ENCODE data around the gene AGBL4. TPM values are rescaled to one million over a fixed set of nuclear protein-coding genes. Genes with fewer than 3 reads are reported as not detected.

Gene AGBL4
- total and polyA plus RNA-seq, 2 donors: 0.18 to 0.24 TPM

DNA sequence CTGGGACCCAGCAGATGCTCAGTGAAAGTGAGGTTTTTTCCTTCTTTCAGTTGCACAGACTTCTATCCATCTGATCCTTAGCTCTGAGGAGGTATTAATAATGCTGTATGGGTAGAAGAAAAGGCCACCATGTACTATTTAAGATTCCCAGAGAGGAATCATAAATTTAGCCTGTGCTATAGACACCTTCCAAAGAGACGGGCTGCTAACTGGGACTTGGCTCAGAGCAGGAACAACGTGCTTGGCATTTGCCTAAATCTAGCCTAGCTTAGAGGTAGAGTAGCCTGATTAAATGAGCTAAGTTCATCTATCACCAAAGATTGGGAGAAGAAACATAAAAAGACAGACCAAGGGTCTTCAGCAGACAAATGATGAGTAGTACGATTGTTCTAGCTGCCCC, 1070.1 kb downstream of the AGBL4 start:
- 94% methylated on average over 3 of the region's 3 CpGs for WGBS

DNA sequence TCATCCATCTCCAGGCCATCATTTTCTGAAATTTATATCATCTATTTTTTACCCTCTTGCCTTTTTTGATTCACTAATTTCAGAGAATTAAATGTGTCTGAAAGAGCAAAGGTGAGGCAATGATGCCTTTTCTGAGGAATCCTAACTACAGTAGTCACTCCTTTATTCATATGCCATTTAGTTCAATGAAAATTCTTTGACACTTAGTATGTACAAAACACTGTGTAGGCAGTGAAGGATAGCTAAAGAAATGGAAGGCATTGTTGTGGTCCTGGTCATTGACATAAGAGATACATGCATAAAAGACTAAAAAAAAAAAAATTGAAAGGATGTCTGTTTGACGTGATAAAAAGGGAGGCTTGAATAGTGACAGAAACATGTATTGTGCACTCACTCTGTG, 1075.2 kb downstream of the AGBL4 start:
- Histone ChIP-seq H3K4me1 (ENCODE audit: control insufficient read depth in 2 of 2, insufficient read depth in 2 of 2, low read length in 2 of 2) (no peaks in the 10 kb centered on the region), H3K36me3 (ENCODE audit: control insufficient read depth in 2 of 2, insufficient read depth in 2 of 2, low read length in 1 of 2) (no peaks in the 10 kb centered on the region), H3K9me3 (ENCODE audit: control insufficient read depth in 2 of 2, insufficient read depth in 1 of 2, low read length in 1 of 2) (no peaks in the 10 kb centered on the region), H3K4me3 (ENCODE audit: low read length in 2 of 2) (no peak overlapping the region), H3K27ac (ENCODE audit: low read depth in 1 of 2, low read length in 1 of 2) (no peak overlapping the region), H3K27me3 (ENCODE audit: control insufficient read depth in 2 of 2, insufficient read depth in 1 of 2, low read length in 1 of 2) (no peaks in the 10 kb centered on the region)
- DNase-seq (ENCODE audit: low read depth in 6 of 9, low spot score in 9 of 9): no peak
- WGBS: 92% methylated on average over 1 of the region's 1 CpG

More for the DNA sequence above, 1070.1 kb downstream of the AGBL4 start:
- DNase-seq (ENCODE audit: low read depth in 6 of 9, low spot score in 9 of 9): no peak
- H3K36me3 ChIP-seq (ENCODE audit: control insufficient read depth in 2 of 2, insufficient read depth in 2 of 2, low read length in 1 of 2): no peaks in the 10 kb centered on the region
- H3K4me1 ChIP-seq (ENCODE audit: control insufficient read depth in 2 of 2, insufficient read depth in 2 of 2, low read length in 2 of 2): no peaks in the 10 kb centered on the region
- no peaks in the 10 kb centered on the region for H3K9me3 ChIP-seq (ENCODE audit: control insufficient read depth in 2 of 2, insufficient read depth in 1 of 2, low read length in 1 of 2)
- no peak overlapping the region for H3K27ac ChIP-seq (ENCODE audit: low read depth in 1 of 2, low read length in 1 of 2)
- no peak overlapping the region for H3K4me3 ChIP-seq (ENCODE audit: low read length in 2 of 2)
- no peaks in the 10 kb centered on the region for H3K27me3 ChIP-seq (ENCODE audit: control insufficient read depth in 2 of 2, insufficient read depth in 1 of 2, low read length in 1 of 2)

DNA sequence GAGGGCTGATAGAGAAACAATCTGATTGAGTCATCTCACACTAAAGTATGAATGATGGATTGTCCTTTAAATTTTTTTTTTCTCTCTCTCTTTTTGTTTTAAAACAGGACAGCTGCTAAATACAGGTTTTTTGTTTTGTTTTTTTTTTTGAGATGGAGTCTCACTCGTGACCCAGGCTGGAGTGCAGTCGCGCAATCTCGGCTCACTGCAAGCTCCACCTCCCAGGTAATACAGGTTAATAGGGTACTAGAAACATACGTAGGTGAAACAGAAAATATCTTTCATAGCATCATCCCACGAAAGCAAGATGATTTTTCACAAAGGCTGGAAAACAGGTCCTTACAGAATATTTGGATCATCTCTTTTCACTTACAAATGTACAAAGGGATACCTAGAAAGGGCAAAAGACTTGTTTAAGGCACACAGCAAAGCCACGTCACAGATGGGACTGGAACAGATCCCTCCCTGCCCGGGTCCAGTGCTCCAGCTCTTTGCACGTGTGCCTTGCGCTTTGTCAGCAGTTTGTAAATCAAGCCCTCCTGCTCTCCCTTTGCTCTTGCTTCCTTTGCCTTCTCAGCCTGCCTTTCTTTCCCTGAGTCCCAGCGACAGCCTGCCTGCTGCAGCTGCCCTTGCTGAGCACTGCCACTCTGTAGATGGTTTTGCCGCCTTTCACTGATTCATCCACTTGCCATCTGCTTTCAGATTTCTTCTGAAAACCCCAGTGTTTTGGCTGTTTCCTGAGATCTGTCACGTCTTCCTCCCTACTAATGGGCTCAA, 1075.8 kb downstream of the AGBL4 start:
- no peaks in the 10 kb centered on the region for H3K9me3 ChIP-seq (ENCODE audit: control insufficient read depth in 2 of 2, insufficient read depth in 1 of 2, low read length in 1 of 2)
- WGBS: 65% methylated on average over 13 of the region's 13 CpGs

DNA sequence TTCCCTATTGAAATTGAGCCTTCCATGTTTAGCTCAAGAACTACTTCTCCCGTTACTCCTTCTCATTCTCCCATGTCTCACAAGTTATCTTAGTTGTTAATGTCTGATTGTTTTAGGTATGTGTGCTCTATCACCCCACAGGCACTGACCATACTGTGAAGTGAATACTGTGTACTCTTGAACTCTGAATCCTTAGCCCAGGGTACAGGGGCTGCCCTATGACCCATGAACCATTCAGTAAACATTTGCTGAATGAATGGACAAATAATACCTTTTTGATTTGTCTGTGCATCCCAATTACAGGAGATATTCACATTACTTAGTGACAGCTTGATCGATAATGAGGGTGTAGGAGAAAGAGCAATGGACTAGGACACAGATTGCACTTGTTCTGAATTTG, 1077.7 kb downstream of the AGBL4 start:
- Histone ChIP-seq H3K4me3 (ENCODE audit: low read length in 2 of 2) (no peak overlapping the region), H3K27me3 (ENCODE audit: control insufficient read depth in 2 of 2, insufficient read depth in 1 of 2, low read length in 1 of 2) (no peaks in the 10 kb centered on the region), H3K36me3 (ENCODE audit: control insufficient read depth in 2 of 2, insufficient read depth in 2 of 2, low read length in 1 of 2) (no peaks in the 10 kb centered on the region), H3K4me1 (ENCODE audit: control insufficient read depth in 2 of 2, insufficient read depth in 2 of 2, low read length in 2 of 2) (no peaks in the 10 kb centered on the region), H3K9me3 (ENCODE audit: control insufficient read depth in 2 of 2, insufficient read depth in 1 of 2, low read length in 1 of 2) (no peaks in the 10 kb centered on the region), H3K27ac (ENCODE audit: low read depth in 1 of 2, low read length in 1 of 2) (no peak overlapping the region)
- no peak for DNase-seq (ENCODE audit: low read depth in 6 of 9, low spot score in 9 of 9)
- WGBS: 92% methylated on average over 2 of the region's 2 CpGs

More for the DNA sequence above, 1075.8 kb downstream of the AGBL4 start:
- Histone ChIP-seq H3K27ac (ENCODE audit: low read depth in 1 of 2, low read length in 1 of 2) (no peak overlapping the region), H3K4me3 (ENCODE audit: low read length in 2 of 2) (no peak overlapping the region), H3K36me3 (ENCODE audit: control insufficient read depth in 2 of 2, insufficient read depth in 2 of 2, low read length in 1 of 2) (no peaks in the 10 kb centered on the region), H3K27me3 (ENCODE audit: control insufficient read depth in 2 of 2, insufficient read depth in 1 of 2, low read length in 1 of 2) (no peaks in the 10 kb centered on the region), H3K4me1 (ENCODE audit: control insufficient read depth in 2 of 2, insufficient read depth in 2 of 2, low read length in 2 of 2) (no peaks in the 10 kb centered on the region)
- no peak for DNase-seq (ENCODE audit: low read depth in 6 of 9, low spot score in 9 of 9)

DNA sequence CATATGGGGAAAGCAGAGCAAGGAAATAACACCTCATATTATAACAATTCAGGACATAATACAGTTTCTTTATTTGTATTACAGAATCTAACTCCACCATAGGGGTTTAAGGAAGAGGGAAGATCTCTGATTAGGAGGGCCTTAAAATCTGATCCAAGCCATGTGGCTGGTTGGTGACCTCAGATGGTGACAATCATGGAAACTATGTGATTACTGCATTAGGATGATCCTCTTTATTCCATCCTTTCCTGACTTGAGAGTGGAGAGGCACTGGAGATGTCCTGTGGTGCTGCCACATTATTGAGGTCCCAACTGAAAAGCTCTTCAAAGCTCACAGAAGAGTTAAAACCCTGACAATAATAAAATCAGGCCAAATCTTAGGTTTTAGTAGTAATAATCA, 1078.9 kb downstream of the AGBL4 start:
- H3K36me3 ChIP-seq (ENCODE audit: control insufficient read depth in 2 of 2, insufficient read depth in 2 of 2, low read length in 1 of 2): no peaks in the 10 kb centered on the region
- no peaks in the 10 kb centered on the region for H3K4me1 ChIP-seq (ENCODE audit: control insufficient read depth in 2 of 2, insufficient read depth in 2 of 2, low read length in 2 of 2)

DNA sequence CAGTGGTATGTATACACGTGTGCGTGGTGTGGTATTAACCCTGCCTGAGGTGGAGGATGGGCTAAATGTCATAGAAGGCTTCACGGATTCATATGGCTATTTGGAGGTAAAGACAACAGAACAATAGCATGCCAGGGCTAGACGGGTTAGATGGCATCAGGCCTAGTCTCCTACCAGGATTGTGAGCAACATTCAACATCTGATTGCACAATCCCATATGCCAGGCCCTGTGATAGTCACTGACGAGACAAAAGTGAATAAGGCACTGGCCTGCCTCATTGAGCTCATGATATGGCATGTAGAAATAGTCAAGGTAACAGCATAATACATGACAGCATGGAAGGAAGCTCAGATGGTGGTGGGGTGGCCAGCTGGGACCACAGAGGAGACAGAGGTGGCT, 1079.9 kb downstream of the AGBL4 start:
- H3K4me3 ChIP-seq (ENCODE audit: low read length in 2 of 2): no peak overlapping the region
- WGBS: 95% methylated on average over 5 of the region's 5 CpGs
- no peak for DNase-seq (ENCODE audit: low read depth in 6 of 9, low spot score in 9 of 9)

More for the DNA sequence above, 1078.9 kb downstream of the AGBL4 start:
- no peak for DNase-seq (ENCODE audit: low read depth in 6 of 9, low spot score in 9 of 9)
- Histone ChIP-seq H3K27ac (ENCODE audit: low read depth in 1 of 2, low read length in 1 of 2) (no peak overlapping the region), H3K27me3 (ENCODE audit: control insufficient read depth in 2 of 2, insufficient read depth in 1 of 2, low read length in 1 of 2) (no peaks in the 10 kb centered on the region), H3K4me3 (ENCODE audit: low read length in 2 of 2) (no peak overlapping the region), H3K9me3 (ENCODE audit: control insufficient read depth in 2 of 2, insufficient read depth in 1 of 2, low read length in 1 of 2) (no peaks in the 10 kb centered on the region)

DNA sequence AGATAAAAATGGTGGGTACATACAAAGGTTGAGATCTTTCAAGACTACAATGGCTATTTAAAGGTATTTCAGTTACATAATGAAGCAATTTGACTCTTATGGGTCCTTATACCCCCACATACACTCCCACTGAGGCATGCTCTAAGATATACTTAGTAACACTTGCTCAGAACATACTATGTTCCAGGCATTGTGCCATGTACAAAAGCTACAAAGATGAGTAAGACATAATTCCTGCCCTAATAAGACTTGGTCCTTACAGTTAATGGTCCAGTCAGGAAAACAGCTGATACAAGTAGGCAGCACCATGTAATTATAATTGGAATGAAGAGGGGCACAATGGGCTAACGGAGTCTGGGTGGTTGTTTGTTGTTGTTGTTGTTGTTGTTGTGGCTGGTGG, 1080.4 kb downstream of the AGBL4 start:
- H3K27me3 ChIP-seq (ENCODE audit: control insufficient read depth in 2 of 2, insufficient read depth in 1 of 2, low read length in 1 of 2): no peaks in the 10 kb centered on the region
- no peaks in the 10 kb centered on the region for H3K4me1 ChIP-seq (ENCODE audit: control insufficient read depth in 2 of 2, insufficient read depth in 2 of 2, low read length in 2 of 2)
- no peak overlapping the region for H3K4me3 ChIP-seq (ENCODE audit: low read length in 2 of 2)
- no peaks in the 10 kb centered on the region for H3K9me3 ChIP-seq (ENCODE audit: control insufficient read depth in 2 of 2, insufficient read depth in 1 of 2, low read length in 1 of 2)
- H3K36me3 ChIP-seq (ENCODE audit: control insufficient read depth in 2 of 2, insufficient read depth in 2 of 2, low read length in 1 of 2): no peaks in the 10 kb centered on the region
- 94% methylated on average over 1 of the region's 1 CpG for WGBS
- DNase-seq (ENCODE audit: low read depth in 6 of 9, low spot score in 9 of 9): no peak
- no peak overlapping the region for H3K27ac ChIP-seq (ENCODE audit: low read depth in 1 of 2, low read length in 1 of 2)

More for the DNA sequence above, 1079.9 kb downstream of the AGBL4 start:
- Histone ChIP-seq H3K36me3 (ENCODE audit: control insufficient read depth in 2 of 2, insufficient read depth in 2 of 2, low read length in 1 of 2) (no peaks in the 10 kb centered on the region), H3K9me3 (ENCODE audit: control insufficient read depth in 2 of 2, insufficient read depth in 1 of 2, low read length in 1 of 2) (no peaks in the 10 kb centered on the region), H3K4me1 (ENCODE audit: control insufficient read depth in 2 of 2, insufficient read depth in 2 of 2, low read length in 2 of 2) (no peaks in the 10 kb centered on the region), H3K27me3 (ENCODE audit: control insufficient read depth in 2 of 2, insufficient read depth in 1 of 2, low read length in 1 of 2) (no peaks in the 10 kb centered on the region), H3K27ac (ENCODE audit: low read depth in 1 of 2, low read length in 1 of 2) (no peak overlapping the region)

DNA sequence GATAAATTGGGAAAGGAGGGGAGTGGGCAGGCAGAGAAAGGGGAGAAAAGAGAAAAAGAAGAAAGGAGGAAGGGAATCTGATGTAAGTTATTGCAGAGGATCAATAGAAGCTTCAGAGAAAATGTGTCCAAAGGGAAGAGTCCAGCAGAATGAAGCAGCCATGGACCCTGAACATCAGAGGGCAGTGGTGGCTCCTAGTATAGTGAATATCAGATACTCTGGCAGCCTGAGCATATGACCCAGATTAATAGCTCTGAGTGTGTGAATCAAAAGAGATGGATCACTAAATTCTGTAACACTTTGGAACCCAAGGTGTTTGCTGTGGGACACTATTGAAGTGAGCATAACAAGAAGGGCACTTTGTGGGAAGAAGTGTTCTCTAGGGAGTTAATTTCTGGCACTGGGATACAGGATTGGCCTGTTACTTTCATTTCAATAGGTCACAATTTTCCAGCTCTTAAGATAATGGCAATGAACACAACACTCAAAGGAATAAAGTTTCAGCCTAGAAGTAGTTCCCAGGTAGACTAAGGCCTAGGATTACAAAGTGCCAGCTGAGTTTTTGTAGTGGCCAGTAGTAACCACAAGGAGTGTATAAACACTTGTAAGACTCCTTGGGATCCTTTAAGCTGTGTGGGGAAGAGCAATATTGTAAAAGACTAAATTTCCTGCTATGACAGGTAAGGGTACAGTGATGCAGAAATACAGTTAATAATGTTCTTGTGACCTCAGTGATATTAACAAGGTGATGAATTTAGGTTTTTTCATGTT, 1082.6 kb downstream of the AGBL4 start:
- DNase-seq (ENCODE audit: low read depth in 6 of 9, low spot score in 9 of 9): no peak
- no peak overlapping the region for H3K4me3 ChIP-seq (ENCODE audit: low read length in 2 of 2)
- H3K4me1 ChIP-seq (ENCODE audit: control insufficient read depth in 2 of 2, insufficient read depth in 2 of 2, low read length in 2 of 2): no peaks in the 10 kb centered on the region
- no peaks in the 10 kb centered on the region for H3K27me3 ChIP-seq (ENCODE audit: control insufficient read depth in 2 of 2, insufficient read depth in 1 of 2, low read length in 1 of 2)
- H3K27ac ChIP-seq (ENCODE audit: low read depth in 1 of 2, low read length in 1 of 2): no peak overlapping the region
- no peaks in the 10 kb centered on the region for H3K9me3 ChIP-seq (ENCODE audit: control insufficient read depth in 2 of 2, insufficient read depth in 1 of 2, low read length in 1 of 2)
- H3K36me3 ChIP-seq (ENCODE audit: control insufficient read depth in 2 of 2, insufficient read depth in 2 of 2, low read length in 1 of 2): no peaks in the 10 kb centered on the region

DNA sequence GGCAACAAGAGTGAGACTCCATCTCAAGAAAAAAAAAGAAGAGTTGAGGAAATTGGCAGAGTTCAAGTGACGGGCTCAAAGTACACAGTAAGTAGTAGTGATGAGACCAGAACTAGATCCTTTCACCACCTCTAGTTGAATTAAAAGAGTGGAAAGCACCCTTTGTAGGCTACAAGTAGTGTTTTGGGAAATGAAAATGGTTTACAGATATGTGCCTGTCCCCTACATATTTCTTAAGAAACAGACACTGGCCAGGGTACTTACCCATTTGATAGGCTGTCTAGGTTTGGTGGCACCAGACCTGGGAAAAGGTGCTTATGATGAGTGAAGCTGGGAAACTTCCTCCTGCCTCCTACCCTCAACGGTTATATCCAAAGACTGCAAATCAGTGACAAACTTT, 1083.4 kb downstream of the AGBL4 start:
- Histone ChIP-seq H3K36me3 (ENCODE audit: control insufficient read depth in 2 of 2, insufficient read depth in 2 of 2, low read length in 1 of 2) (no peaks in the 10 kb centered on the region), H3K27ac (ENCODE audit: low read depth in 1 of 2, low read length in 1 of 2) (no peak overlapping the region), H3K4me3 (ENCODE audit: low read length in 2 of 2) (no peak overlapping the region), H3K9me3 (ENCODE audit: control insufficient read depth in 2 of 2, insufficient read depth in 1 of 2, low read length in 1 of 2) (no peaks in the 10 kb centered on the region), H3K4me1 (ENCODE audit: control insufficient read depth in 2 of 2, insufficient read depth in 2 of 2, low read length in 2 of 2) (no peaks in the 10 kb centered on the region), H3K27me3 (ENCODE audit: control insufficient read depth in 2 of 2, insufficient read depth in 1 of 2, low read length in 1 of 2) (no peaks in the 10 kb centered on the region)
- 95% methylated on average over 2 of the region's 2 CpGs for WGBS
- no peak for DNase-seq (ENCODE audit: low read depth in 6 of 9, low spot score in 9 of 9)
